Keratinocyte (primary cell): Measurements from ENCODE around the gene MOCS3. TPM values are rescaled to one million over a fixed set of nuclear protein-coding genes. Genes with fewer than 3 reads are reported as not detected.

Source experiments
- DNase-seq: peaks from one replicate; pipeline ENCODE4 v3.0.0-alpha.2; 2011; ENCODE audit warnings: low read depth, missing footprints, low spot score
- FAIRE-seq: peaks from 2 replicates; lab custom pipeline; 2011; peaks lifted over from hg19 to GRCh38; lab: Jason Lieb, UNC
- H2AFZ ChIP-seq: 2 replicates; pipeline ENCODE4 v1.6.0; 2012; ENCODE audit warnings: low read length, control low read depth, inconsistent platforms; ENCODE audit not compliant: control insufficient read depth
- H3K27ac ChIP-seq: 2 replicates; pipeline ENCODE4 v1.5.1; 2011; ENCODE audit warnings: low read length; ENCODE audit not compliant: control insufficient read depth, insufficient read depth
- H3K27me3 ChIP-seq: 3 replicates; pipeline ENCODE4 v1.6.0; 2011; ENCODE audit warnings: low read length; ENCODE audit not compliant: control insufficient read depth, insufficient read depth; ENCODE audit errors: extremely low read depth
- H3K36me3 ChIP-seq, 2 experiments: 2 replicates in 1 of 2; 3 replicates in 1 of 2; pipeline ENCODE4 v1.5.1; 2011; ENCODE audit warnings: low read length in 2 of 2, mild to moderate bottlenecking in 1 of 2; ENCODE audit not compliant: control insufficient read depth in 2 of 2, insufficient read depth in 2 of 2; ENCODE audit errors: extremely low read depth in 1 of 2
- H3K4me1 ChIP-seq: 3 replicates; pipeline ENCODE4 v1.5.1; 2011; ENCODE audit warnings: low read length; ENCODE audit not compliant: control insufficient read depth, insufficient read depth; ENCODE audit errors: extremely low read depth
- H3K4me2 ChIP-seq: 3 replicates; pipeline ENCODE4 v1.6.0; 2011; ENCODE audit warnings: low read depth, low read length; ENCODE audit not compliant: control insufficient read depth, insufficient read depth; ENCODE audit errors: extremely low read depth
- H3K4me3 ChIP-seq, 3 experiments: fragments of 200-600 bp in 1 of 3; sonication (generic) in 1 of 3; 2 replicates in 2 of 3; 3 replicates in 1 of 3; pipeline ENCODE4 v1.5.1; 2011 to 2016; ENCODE audit warnings: low read length in 3 of 3, mild to moderate bottlenecking in 3 of 3, control low read depth in 2 of 3, inconsistent platforms in 1 of 3, low read depth in 1 of 3, mixed read lengths in 1 of 3, mixed run types in 1 of 3, moderate library complexity in 1 of 3; ENCODE audit not compliant: control insufficient read depth in 2 of 3, insufficient read depth in 2 of 3; ENCODE audit errors: extremely low read depth in 1 of 3
- H3K79me2 ChIP-seq: 2 replicates; pipeline ENCODE4 v1.6.0; 2012; ENCODE audit warnings: low read length; ENCODE audit not compliant: control insufficient read depth, insufficient read depth
- H3K9ac ChIP-seq: 3 replicates; pipeline ENCODE4 v1.6.0; 2011; ENCODE audit warnings: low read length; ENCODE audit not compliant: control insufficient read depth, insufficient read depth; ENCODE audit errors: extremely low read depth
- H3K9me1 ChIP-seq: 3 replicates; pipeline ENCODE4 v1.6.0; 2011; ENCODE audit warnings: low read length; ENCODE audit not compliant: control insufficient read depth, insufficient read depth; ENCODE audit errors: extremely low read depth
- H3K9me3 ChIP-seq: 2 replicates; pipeline ENCODE4 v1.5.1; 2012; ENCODE audit warnings: low read depth, low read length; ENCODE audit not compliant: control insufficient read depth
- H4K20me1 ChIP-seq: 3 replicates; pipeline ENCODE4 v1.6.0; 2011; ENCODE audit warnings: low read length; ENCODE audit not compliant: control insufficient read depth, insufficient read depth; ENCODE audit errors: extremely low read depth
- CTCF ChIP-seq, 3 experiments: IDR thresholded peaks in 1 of 3; conservative IDR thresholded peaks in 1 of 3; optimal IDR thresholded peaks in 1 of 3; 2 replicates in 2 of 3; 3 replicates in 1 of 3; pipeline versions ENCODE3 to v1.5.1; 2011; ENCODE audit warnings: low read length in 3 of 3, mild to moderate bottlenecking in 3 of 3, moderate library complexity in 2 of 3, control low read depth in 1 of 3, inconsistent platforms in 1 of 3; ENCODE audit not compliant: insufficient read depth in 2 of 3; ENCODE audit errors: extremely low read depth in 1 of 3
- EZH2 ChIP-seq: IDR thresholded peaks from one replicate; pipeline ENCODE4 v1.6.1; 2012; ENCODE audit warnings: inconsistent platforms, mild to moderate bottlenecking, low read length, moderate library complexity
- dilution Hi-C: fragments of 300-500 bp; cut with MboI; formaldehyde crosslinking; loops from one replicate; pipeline ENCODE4 v1.7.0; 2020; ENCODE audit warnings: low sequenced_read_pairs; ENCODE audit not compliant: extremely low pct_ligation_motif_present
- polyA plus RNA-seq, 5 experiments: library from polyadenylated mRNA; depleted of rRNA in 3 of 5; stranded (reverse) in 3 of 5; stranded (forward) in 1 of 5; unstranded in 1 of 5; fragments of >200 nt; gene quantifications; 1 replicate in 1 of 5; 2 replicates in 3 of 5; 3 replicates in 1 of 5; pipeline versions ENCODE4 v1.2.1 to v1.2.3, GENCODE V29; 2011 to 2012; ENCODE audit warnings: missing spikeins in 2 of 5, low read depth in 1 of 5, low replicate concordance in 1 of 5

MOCS3 gene
- polyA plus RNA-seq, 1 donor (not counting 4 experiments of a cell fraction or from before 2014, with no cell fraction given), result 4.0 TPM

- Histone ChIP-seq H3K79me2 (peaks cover 26% of the 10 kb centered on the region), H3K4me2 (no peak overlapping the region), H2AFZ (no peak overlapping the region), H3K4me3 (no peak overlapping the region), H3K36me3 (peaks cover 18 to 23% of the 10 kb centered on the region in 2 experiments), H3K27me3 (no peaks in the 10 kb centered on the region), H3K9me1 (no peaks in the 10 kb centered on the region), H4K20me1 (no peaks in the 10 kb centered on the region), H3K4me1 (peaks cover 17% of the 10 kb centered on the region), H3K9me3 (no peaks in the 10 kb centered on the region), H3K27ac (no peak overlapping the region), H3K9ac (no peak overlapping the region)
- dilution Hi-C loops, result no loop called here
- TF ChIP-seq CTCF (optimal IDR thresholded peaks at IDR 0.05 in 1 of 3, IDR thresholded peaks at IDR 0.05 in 1 of 3, conservative IDR thresholded peaks at IDR 0.05 in 1 of 3; ENCODE audit: extremely low read depth in 1 of 3, insufficient read depth in 2 of 3, low read length in 3 of 3) (no peak), EZH2 (no peak)
- no peak for DNase-seq
- no peak for FAIRE-seq
Observed at GRCh38 chr20:50932691-50933280, 25.8 kb upstream of the MOCS3 start.

GRCh38 chr20:50933589-50933988, 25.0 kb upstream of the MOCS3 start:
- no peak overlapping the region for H2AFZ ChIP-seq
- dilution Hi-C loops, result no loop called here
- H3K79me2 ChIP-seq, result peaks cover 18% of the 10 kb centered on the region
- H3K9me3 ChIP-seq, result no peaks in the 10 kb centered on the region
- H3K4me1 ChIP-seq, result peaks cover 11% of the 10 kb centered on the region
- no peak overlapping the region for H3K27ac ChIP-seq
- no peaks in the 10 kb centered on the region for H3K27me3 ChIP-seq
- DNase-seq, result no peak
- no peak overlapping the region for H3K9ac ChIP-seq
- no peak overlapping the region for H3K4me3 ChIP-seq
- no peak overlapping the region for H3K4me2 ChIP-seq
- no peaks in the 10 kb centered on the region for H4K20me1 ChIP-seq
- TF ChIP-seq EZH2 (no peak), CTCF (optimal IDR thresholded peaks at IDR 0.05 in 1 of 3, IDR thresholded peaks at IDR 0.05 in 1 of 3, conservative IDR thresholded peaks at IDR 0.05 in 1 of 3; ENCODE audit: extremely low read depth in 1 of 3, insufficient read depth in 2 of 3, low read length in 3 of 3) (no peak)
- no peak for FAIRE-seq
- H3K9me1 ChIP-seq, result no peaks in the 10 kb centered on the region
- peaks cover 15 to 18% of the 10 kb centered on the region in 2 experiments for H3K36me3 ChIP-seq
